ENCODE results near the gene KRT36.

GRCh38 chr17:41492351-41492750 is 2.6 kb upstream of the KRT36 start:
- TF ChIP-seq POLR2A (IDR thresholded peaks at IDR 0.05) (no peak), CTCF (IDR thresholded peaks at IDR 0.05) (no peak), POLR2AphosphoS5 (IDR thresholded peaks at IDR 0.05) (no peak), EP300 (IDR thresholded peaks at IDR 0.05) (peak in 1 of 4 donors; percentile 65)

Measured in upper lobe of left lung (tissue), 4 donors.